GM12878 (cell line): ENCODE measurements around the gene NPLOC4. TPM values are rescaled to one million over a fixed set of nuclear protein-coding genes. Genes with fewer than 3 reads are reported as not detected.

Experiments used
- ATAC-seq: fragments of 200-7000 bp; cut with Tn5 transposase; 3 replicates; pipeline ENCODE4 v1.9.1; 2020; ENCODE audit warnings: mild to moderate bottlenecking, moderate library complexity
- BruUV-seq: library from RNA; stranded (reverse); fragments of 400-500 nt; replicated peaks from 2 replicates; lab custom pipeline; 2021; lab: Mats Ljungman, UMichigan
- CTCF ChIA-PET: fragments of 300-600 bp; sonication (Branson Sonifier 250); formaldehyde crosslinking; extraction: SDS; loops from one replicate; lab custom pipeline; 2021; ENCODE audit warnings: inconsistent platforms; lab: Yijun Ruan, JAX
- POLR2A ChIA-PET: fragments of 350-600 bp; formaldehyde crosslinking; extraction: SDS; loops from one replicate; lab custom pipeline; 2021; ENCODE audit warnings: inconsistent platforms; lab: Charles Lee
- RAD21 ChIA-PET: fragments of 300-600 bp; sonication (Branson Sonifier 250); formaldehyde crosslinking; loops from one replicate; lab custom pipeline; 2023; ENCODE audit warnings: antibody characterized with exemption; ENCODE audit not compliant: unreplicated experiment; lab: Charles Lee
- SMC1A ChIA-PET: fragments of 300-600 bp; sonication (Branson Sonifier 250); formaldehyde crosslinking; loops from one replicate; lab custom pipeline; 2023; ENCODE audit not compliant: unreplicated experiment, uncharacterized antibody; lab: Charles Lee
- DNase-seq: peaks from one replicate; pipeline ENCODE4 v3.0.0-alpha.2; 2011; ENCODE audit warnings: low read depth, low spot score
- FAIRE-seq: peaks from 3 replicates; lab custom pipeline; 2011; peaks lifted over from hg19 to GRCh38; lab: Jason Lieb, UNC
- H2AFZ ChIP-seq: 2 replicates; pipeline ENCODE4 v1.6.0; 2011; ENCODE audit warnings: low read depth, low read length, control low read depth; ENCODE audit not compliant: control insufficient read depth
- H3K27ac ChIP-seq: 2 replicates; pipeline ENCODE4 v1.5.1; 2011; ENCODE audit warnings: control low read depth; ENCODE audit not compliant: control insufficient read depth, insufficient read depth
- H3K27me3 ChIP-seq, 2 experiments: replicated peaks in 1 of 2; 2 replicates each; pipeline versions ENCODE4 v1.6.0 to v1.6.1; 2011; ENCODE audit warnings: low read length in 1 of 2; ENCODE audit not compliant: control insufficient read depth in 2 of 2, insufficient read depth in 2 of 2
- H3K36me3 ChIP-seq, 2 experiments: 2 replicates each; pipeline ENCODE4 v1.5.1; 2011; ENCODE audit warnings: low read length in 1 of 2; ENCODE audit not compliant: control insufficient read depth in 2 of 2, insufficient read depth in 2 of 2
- H3K4me1 ChIP-seq: 2 replicates; pipeline ENCODE4 v1.6.1; 2011; ENCODE audit warnings: mild to moderate bottlenecking, low read length, moderate library complexity, mixed read lengths; ENCODE audit not compliant: control insufficient read depth, insufficient read depth
- H3K4me2 ChIP-seq: 2 replicates; pipeline ENCODE4 v1.6.0; 2011; ENCODE audit warnings: control low read depth; ENCODE audit not compliant: control insufficient read depth, insufficient read depth
- H3K4me3 ChIP-seq: fragments of 200-600 bp; sonication (generic); 2 replicates; pipeline ENCODE4 v1.5.1; 2016
- H3K79me2 ChIP-seq: 2 replicates; pipeline ENCODE4 v1.6.0; 2011; ENCODE audit warnings: low read length; ENCODE audit not compliant: control insufficient read depth, insufficient read depth
- H3K9ac ChIP-seq: 2 replicates; pipeline ENCODE4 v1.8.0; 2011; ENCODE audit warnings: low read length, control low read depth, mixed read lengths; ENCODE audit not compliant: control insufficient read depth, insufficient read depth
- H3K9me3 ChIP-seq: replicated peaks from 3 replicates; pipeline ENCODE4 v1.5.1; 2011; ENCODE audit warnings: mild to moderate bottlenecking, low read length; ENCODE audit not compliant: control insufficient read depth, insufficient read depth
- H4K20me1 ChIP-seq: 2 replicates; pipeline ENCODE4 v1.6.0; 2011; ENCODE audit not compliant: control insufficient read depth, insufficient read depth
- CBX5 ChIP-seq: sonication (generic); IDR thresholded peaks from 2 replicates; pipeline ENCODE4 v1.6.1; 2016; ENCODE audit warnings: low read depth, moderate library complexity, mild to moderate bottlenecking, inconsistent platforms
- CTCF ChIP-seq, 3 experiments: IDR thresholded peaks in 2 of 3; conservative IDR thresholded peaks in 1 of 3; 2 replicates each; pipeline ENCODE4 v1.5.1; 2011; ENCODE audit warnings: low read depth in 3 of 3, low read length in 3 of 3, mild to moderate bottlenecking in 3 of 3, control low read depth in 2 of 3, moderate library complexity in 2 of 3, inconsistent platforms in 1 of 3, mixed read lengths in 1 of 3; ENCODE audit not compliant: control insufficient read depth in 2 of 3, insufficient read depth in 1 of 3; ENCODE audit errors: extremely low read depth in 1 of 3
- ESRRA ChIP-seq: IDR thresholded peaks from 2 replicates; pipeline ENCODE4 v1.6.1; 2012; ENCODE audit warnings: mild to moderate bottlenecking, low read length, improper control_type of control experiment
- HCFC1 ChIP-seq: fragments of 150-350 bp; IDR thresholded peaks from 2 replicates; pipeline ENCODE4 v1.6.1; 2014; ENCODE audit warnings: low read length
- MEF2B ChIP-seq: fragments of 450-650 bp; IDR thresholded peaks from 2 replicates; pipeline ENCODE4 v1.6.1; 2018; ENCODE audit warnings: mild to moderate bottlenecking, moderate library complexity; ENCODE audit not compliant: partially characterized antibody, poor library complexity, severe bottlenecking
- PKNOX1 ChIP-seq: fragments of 450-650 bp; IDR thresholded peaks from 2 replicates; pipeline ENCODE4 v1.6.1; 2016; ENCODE audit warnings: mild to moderate bottlenecking
- POLR2A ChIP-seq: IDR thresholded peaks from 2 replicates; pipeline ENCODE4 v1.6.1; 2011; ENCODE audit warnings: low read depth, mild to moderate bottlenecking, low read length
- RB1 ChIP-seq: fragments of 450-650 bp; formaldehyde crosslinking; IDR thresholded peaks from 2 replicates; pipeline ENCODE4 v1.6.1; 2017; ENCODE audit warnings: mild to moderate bottlenecking, borderline replicate concordance
- WGBS: methylation state at CpG from one replicate; pipeline ENCODE4 v1.1.6; 2016; ENCODE audit warnings: low lambda C conversion rate; ENCODE audit not compliant: insufficient replicate concordance, insufficient coverage; ENCODE audit errors: missing lambda C conversion rate; 5-methylcytosine and 5-hydroxymethylcytosine counted together
- in situ Hi-C: fragments of 300-500 bp; cut with MboI; formaldehyde crosslinking; loops from 9 replicates; pipeline ENCODE4 v1.14.3; 2018; ENCODE audit warnings: mixed read lengths
- intact Hi-C: fragments of 100-400 bp; cut with micrococcal nuclease; formaldehyde crosslinking; loops from one replicate; pipeline ENCODE4 v1.14.2; 2022; ENCODE audit not compliant: unreplicated experiment
- polyA plus RNA-seq, 11 experiments: library from polyadenylated mRNA; depleted of rRNA in 4 of 11; unstranded in 6 of 11; stranded (reverse) in 5 of 11; fragments of >200 nt; fragmentation: Nextera tagmentation in 4 of 11; fragmentation: Illumina TruSeq in 1 of 11; extraction: Ambion mirVana in 4 of 11; extraction: Trizol in 1 of 11; gene quantifications; 1 replicate in 1 of 11; 2 replicates in 10 of 11; pipeline versions ENCODE4 v1.2.1 to v1.2.3, GENCODE V29; 2011 to 2016; ENCODE audit warnings: inconsistent platforms in 2 of 11, missing spikeins in 2 of 11, low read depth in 1 of 11
- total RNA-seq, 4 experiments: library from RNA; depleted of rRNA in 3 of 4; stranded (reverse); fragments of >200 nt in 3 of 4; fragmentation: Illumina TruSeq in 1 of 4; extraction: Trizol in 1 of 4; gene quantifications; 2 replicates each; pipeline versions ENCODE4 v1.2.1 to v1.2.3, GENCODE V29; 2013 to 2021

Gene NPLOC4
- total and polyA plus RNA-seq, 10 of the 15 experiments (the other 5 are each of a cell fraction or from before 2014, with no cell fraction given), result 1.5 to 83.7 (median 45.8) TPM

GRCh38 chr17:81580481-81580880, 56.4 kb downstream of the NPLOC4 start:
- FAIRE-seq, result no peak
- RAD21 ChIA-PET, result interaction anchor here (0.5 kb wide), 1 partner anchor 52 kb away, joined by 4 read pairs; no protein-coding TSS in a partner anchor

GRCh38 chr17:81579821-81580321, 57.0 kb downstream of the NPLOC4 start:
- in situ Hi-C loops, result no loop called here
- Histone ChIP-seq H3K27me3 (no peaks in the 10 kb centered on the region), H2AFZ (no peak overlapping the region), H3K27ac (no peak overlapping the region), H3K4me1 (no peaks in the 10 kb centered on the region), H3K4me2 (no peak overlapping the region), H4K20me1 (no peaks in the 10 kb centered on the region), H3K9me3 (no peaks in the 10 kb centered on the region)
- intact Hi-C loops, result no loop called here
- no peak for ATAC-seq
- 98% methylated on average over 10 of the region's 10 CpGs for WGBS
- POLR2A ChIA-PET, result no interaction called here
- RAD21 ChIA-PET, result no interaction called here
- TF ChIP-seq MEF2B (no peak), RB1 (no peak), CTCF (IDR thresholded peaks at IDR 0.05 in 2 of 3, conservative IDR thresholded peaks at IDR 0.05 in 1 of 3; ENCODE audit: control insufficient read depth in 2 of 3, extremely low read depth in 1 of 3, insufficient read depth in 1 of 3, low read depth in 3 of 3, low read length in 3 of 3) (no peak), POLR2A (peak; percentile 28; the same call in 1 of the 2 replicates), HCFC1 (no peak), PKNOX1 (no peak)
- TF ChIP-seq, all 136 proteins: peak for 1
- H3K4me3 ChIP-seq, result no peak overlapping the region
- BruUV-seq, result no TSS peak
- H3K9ac ChIP-seq, result no peak overlapping the region
- SMC1A ChIA-PET, result interaction anchor here (0.8 kb wide), 1 partner anchor 18 kb away, joined by 3 read pairs; no protein-coding TSS in a partner anchor
- H3K36me3 ChIP-seq, result peaks cover 14 to 24% of the 10 kb centered on the region in 2 experiments
- CTCF ChIA-PET, result interaction anchor here (0.8 to 1.6 kb wide), 3 partner anchors 18 to 28 kb away, joined by 3 to 4 read pairs (median 3); no protein-coding TSS in a partner anchor
- no peak for FAIRE-seq
- DNase-seq, result no peak
- H3K79me2 ChIP-seq, result no peaks in the 10 kb centered on the region

More at GRCh38 chr17:81580481-81580880, 56.4 kb downstream of the NPLOC4 start:
- no TSS peak for BruUV-seq
- Histone ChIP-seq H3K4me1 (no peaks in the 10 kb centered on the region), H3K9ac (no peak overlapping the region), H3K27ac (no peak overlapping the region), H3K4me2 (no peak overlapping the region), H4K20me1 (no peaks in the 10 kb centered on the region), H3K36me3 (peaks cover 13 to 23% of the 10 kb centered on the region in 2 experiments), H3K9me3 (no peaks in the 10 kb centered on the region), H3K4me3 (no peak overlapping the region), H3K79me2 (no peaks in the 10 kb centered on the region), H3K27me3 (no peaks in the 10 kb centered on the region), H2AFZ (no peak overlapping the region)
- ChIA-PET POLR2A (no interaction called here), SMC1A (no interaction called here), CTCF (interaction anchor here (0.8 to 1.6 kb wide), 3 partner anchors 17 to 27 kb away, joined by 3 to 4 read pairs (median 3); no protein-coding TSS in a partner anchor)
- 96% methylated on average over 6 of the region's 6 CpGs for WGBS
- in situ Hi-C loops, result no loop called here
- TF ChIP-seq CBX5, result no peak
- TF ChIP-seq ESRRA, result no peak
- intact Hi-C loops, result no loop called here
- no peak for DNase-seq
- ATAC-seq, result no peak
